Large intestine (tissue), 1 donor: ENCODE results near the gene HSPB8. TPM values are rescaled to one million over a fixed set of nuclear protein-coding genes. Genes with fewer than 3 reads are reported as not detected.

ENCODE experiments used
- polyA plus RNA-seq: library from polyadenylated mRNA; unstranded; fragments of 120-200 nt; gene quantifications from one replicate; pipeline ENCODE4 v1.2.1, GENCODE V29; 2013

HSPB8 gene
- polyA plus RNA-seq, 1 donor: 8.4 TPM

Other genes with a start within 250 kb of the HSPB8 start
- gene SRRM4, start 197.4 kb upstream of the HSPB8 start, polyA plus RNA-seq: 1.6 TPM
- gene CCDC60, start 155.8 kb downstream of the HSPB8 start, polyA plus RNA-seq: 0.01 TPM